Coronary artery (tissue), 2 donors: ENCODE results near the gene USP16.

Experiments used
- DNase-seq: peaks from one replicate; pipeline ENCODE4 v3.0.0-alpha.2; 2017; ENCODE audit warnings: low spot score
- H3K27ac ChIP-seq, 2 donors: fragments of 200-600 bp; sonication (generic); one replicate each; pipeline ENCODE4 v1.5.1; 2016 to 2019
- H3K4me3 ChIP-seq: fragments of 200-600 bp; sonication (generic); 2 replicates; pipeline ENCODE4 v1.5.1; 2016; ENCODE audit warnings: mild to moderate bottlenecking, moderate library complexity
- CTCF ChIP-seq: fragments of 200-600 bp; sonication (generic); IDR thresholded peaks from one replicate; pipeline ENCODE4 v1.5.1; 2019; ENCODE audit warnings: antibody characterized with exemption

USP16 gene

GRCh38 chr21:29082046-29082815 lies 57.8 kb downstream of the USP16 start:
- no peak for TF ChIP-seq CTCF
- Histone ChIP-seq H3K27ac (peak overlapping the region in 1 of 2 donors; percentile 9), H3K4me3 (no peak overlapping the region)
- no peak for DNase-seq

DNA sequence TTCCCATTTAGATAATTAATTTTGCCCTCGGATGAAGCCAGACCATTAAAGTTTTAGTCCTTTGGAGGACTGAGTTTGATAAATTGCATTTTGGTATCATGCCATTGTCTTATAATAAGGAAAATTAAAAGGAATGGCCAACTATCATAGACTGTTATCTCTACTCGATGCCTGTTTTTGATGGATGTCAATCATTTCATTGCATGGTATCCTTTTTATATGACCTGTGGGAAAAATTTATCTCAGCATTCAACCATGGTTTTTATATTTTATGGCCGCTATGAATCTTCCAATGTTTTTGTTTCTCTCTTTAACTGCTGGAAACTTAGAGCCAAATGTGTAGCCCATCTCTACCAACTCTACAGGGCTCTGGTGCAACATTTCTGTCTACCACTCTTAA lies 58.8 kb downstream of the USP16 start:
- TF ChIP-seq CTCF: no peak
- H3K4me3 ChIP-seq: no peak overlapping the region
- H3K27ac ChIP-seq: no peak overlapping the region
- DNase-seq: no peak

DNA sequence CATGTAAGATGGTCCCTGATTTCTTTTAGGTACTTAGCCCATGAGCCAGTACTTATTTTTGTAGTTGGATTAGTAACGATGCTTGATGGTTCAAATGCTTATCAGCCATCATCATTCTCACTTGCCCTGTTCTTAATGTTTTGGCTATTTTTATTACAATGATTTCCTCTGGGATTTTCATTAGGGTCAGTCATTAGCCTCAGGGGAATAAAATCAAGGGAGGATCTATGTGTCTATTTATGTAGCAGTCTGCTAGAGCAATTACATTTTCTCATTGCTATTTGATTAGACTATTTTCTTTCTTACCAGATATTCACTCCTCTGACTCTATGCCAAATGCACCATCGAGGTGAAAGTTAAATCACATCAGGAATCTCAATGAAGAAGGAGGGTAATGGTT lies 59.9 kb downstream of the USP16 start:
- no peak overlapping the region for H3K4me3 ChIP-seq
- H3K27ac ChIP-seq: peak overlapping the region; percentile 64 to 69
- no peak for TF ChIP-seq CTCF
- DNase-seq: no peak

GRCh38 chr21:29085106-29085752 lies 60.8 kb downstream of the USP16 start:
- Histone ChIP-seq H3K4me3 (peak overlapping the region; percentile 12), H3K27ac (peak overlapping the region; percentile 69 to 74)
- no peak for DNase-seq
- no peak for TF ChIP-seq CTCF

GRCh38 chr21:29091033-29091432 lies 66.6 kb downstream of the USP16 start:
- no peak overlapping the region for H3K27ac ChIP-seq
- no peak overlapping the region for H3K4me3 ChIP-seq
- no peak for DNase-seq
- no peak for TF ChIP-seq CTCF

DNA sequence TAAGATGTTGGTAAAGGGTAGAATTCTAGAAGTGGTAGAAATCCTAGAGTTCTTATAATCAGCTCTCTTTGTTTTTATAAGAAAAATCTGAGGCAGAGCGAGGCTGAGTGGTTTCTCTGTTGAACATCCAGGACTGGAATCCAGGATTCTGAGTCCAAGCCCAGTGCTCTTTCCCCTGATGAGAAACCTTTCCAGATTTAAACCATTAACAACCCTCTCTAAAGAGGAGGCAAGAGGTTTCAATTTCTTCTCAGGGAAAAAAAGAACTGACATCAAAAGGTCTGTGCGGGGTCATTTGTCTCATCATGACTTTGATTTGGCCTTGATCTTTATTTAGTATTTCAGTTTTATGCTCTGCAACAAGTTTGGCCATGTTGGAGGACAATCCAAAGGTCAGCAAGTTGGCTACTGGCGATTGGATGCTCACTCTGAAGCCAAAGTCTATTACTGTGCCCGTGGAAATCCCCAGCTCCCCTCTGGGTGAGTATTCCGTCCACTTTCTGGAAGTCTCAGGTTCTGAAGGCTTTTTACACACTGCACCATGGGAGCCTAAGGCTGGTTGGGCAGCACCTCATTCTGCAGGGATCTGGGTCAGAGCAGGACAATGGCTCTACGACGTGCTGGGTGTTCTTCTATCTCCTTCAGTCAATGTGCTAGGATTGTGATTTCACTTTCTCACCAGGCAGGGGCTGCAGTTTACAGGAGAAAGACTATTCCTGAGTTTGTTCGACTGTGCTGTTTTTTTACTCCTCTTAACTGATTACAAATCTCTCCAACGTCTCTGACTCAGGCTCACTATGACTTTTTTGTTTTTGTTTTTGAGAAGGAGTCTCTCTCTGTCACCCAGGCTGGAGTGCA lies 67.9 kb downstream of the USP16 start:
- DNase-seq: no peak
- H3K27ac ChIP-seq: peak overlapping the region; percentile 2 to 46
- TF ChIP-seq CTCF: no peak
- H3K4me3 ChIP-seq: peak overlapping the region; percentile 19
